GM21390 (cell line): ENCODE measurements around the gene SLC35A3.

ENCODE experiments used
- ATAC-seq: cut with Tn5 transposase; IDR thresholded peaks from one replicate; pipeline ENCODE4 v1.9.1; 2021; ENCODE audit not compliant: unreplicated experiment

The SLC35A3 gene

GRCh38 chr1:100074604-100075395 lies 105.0 kb downstream of the SLC35A3 start:
- ATAC-seq, result no peak

GRCh38 chr1:100075773-100076172 lies 106.0 kb downstream of the SLC35A3 start:
- ATAC-seq, result peak; percentile 56

- no peak for ATAC-seq
Observed at GRCh38 chr1:100076319-100076718, 106.5 kb downstream of the SLC35A3 start.

GRCh38 chr1:100076744-100077143 lies 106.9 kb downstream of the SLC35A3 start:
- peak; percentile 79 for ATAC-seq

- ATAC-seq, result peak; percentile 57
Observed at GRCh38 chr1:100077531-100077930, 107.7 kb downstream of the SLC35A3 start.

GRCh38 chr1:100080331-100080730 lies 110.5 kb downstream of the SLC35A3 start:
- ATAC-seq, result no peak
